Epithelial cell of proximal tubule (primary cell): ENCODE results near the gene PROKR1. TPM values are rescaled to one million over a fixed set of nuclear protein-coding genes. Genes with fewer than 3 reads are reported as not detected.
A peak's percentile ranks its signal among the peaks of the same experiment; 100 is the strongest.
"Not testable (repeated sequence)": the region's sequence is repeated elsewhere in the genome, so short reads cannot be mapped to it uniquely, and the experiment has no call there.

Experiments used
- DNase-seq: peaks from one replicate; pipeline ENCODE4 v3.0.0-alpha.2; 2011; ENCODE audit warnings: low read depth
- H3K4me3 ChIP-seq: 2 replicates; pipeline ENCODE4 v1.5.1; 2011; ENCODE audit warnings: low read depth, mild to moderate bottlenecking, low read length
- CTCF ChIP-seq: conservative IDR thresholded peaks from 2 replicates; pipeline ENCODE4 v1.5.1; 2012; ENCODE audit warnings: low read depth, mild to moderate bottlenecking, low read length
- total RNA-seq: library from RNA; depleted of rRNA; stranded (reverse); fragments of >200 nt; gene quantifications from 2 replicates; pipeline ENCODE4 v1.2.3, GENCODE V29; 2015

Gene PROKR1
- total RNA-seq, 1 donor from 2014 or later = not detected

- no peak for TF ChIP-seq CTCF
- DNase-seq = no peak
- H3K4me3 ChIP-seq = no peak overlapping the region
Measured at GRCh38 chr2:68669651-68670050, 26.3 kb downstream of the PROKR1 start.

- DNase-seq = no peak
- no peak for TF ChIP-seq CTCF
- no peak overlapping the region for H3K4me3 ChIP-seq
Measured at GRCh38 chr2:68671961-68672360, 28.6 kb downstream of the PROKR1 start.

GRCh38 chr2:68673631-68674030 lies 30.3 kb downstream of the PROKR1 start:
- H3K4me3 ChIP-seq = no peak overlapping the region
- no peak for DNase-seq
- TF ChIP-seq CTCF = no peak

GRCh38 chr2:68675470-68675869 lies 32.1 kb downstream of the PROKR1 start:
- H3K4me3 ChIP-seq = no peak overlapping the region
- no peak for TF ChIP-seq CTCF
- DNase-seq = no peak

GRCh38 chr2:68677837-68678236 lies 34.5 kb downstream of the PROKR1 start:
- DNase-seq, H3K4me3 ChIP-seq: not testable (repeated sequence)

GRCh38 chr2:68679166-68679916 lies 36.0 kb downstream of the PROKR1 start:
- H3K4me3 ChIP-seq = peak overlapping the region; percentile 31
- not testable (repeated sequence) for DNase-seq

- H3K4me3 ChIP-seq, DNase-seq: not testable (repeated sequence)
Measured at GRCh38 chr2:68679917-68680267, 36.5 kb downstream of the PROKR1 start.

GRCh38 chr2:68684197-68684596 lies 40.8 kb downstream of the PROKR1 start:
- no peak for DNase-seq
- H3K4me3 ChIP-seq = no peak overlapping the region
- TF ChIP-seq CTCF = no peak

GRCh38 chr2:68686178-68686577 lies 42.8 kb downstream of the PROKR1 start:
- H3K4me3 ChIP-seq = no peak overlapping the region
- TF ChIP-seq CTCF = no peak
- no peak for DNase-seq
